NCI-H524 (cell line): ENCODE data around the gene CRB1.
"Not testable (repeated sequence)": the region's sequence is repeated elsewhere in the genome, so short reads cannot be mapped to it uniquely, and the experiment has no call there.

Experiments used
- DNase-seq, 2 experiments: peaks; one replicate each; lab custom pipeline; 2025; lab: John Stamatoyannopoulos, UW

The CRB1 gene

GRCh38 chr1:197399755-197400521 lies 131.9 kb downstream of the CRB1 start:
- peak in 1 of 2 experiments; percentile 43 for DNase-seq

GRCh38 chr1:197400522-197400902 lies 132.5 kb downstream of the CRB1 start:
- no peak for DNase-seq

- DNase-seq, result no peak
Measured at GRCh38 chr1:197402189-197402588, 134.1 kb downstream of the CRB1 start.

GRCh38 chr1:197404774-197405173 lies 136.7 kb downstream of the CRB1 start:
- DNase-seq, result not testable (repeated sequence)

GRCh38 chr1:197405614-197406013 lies 137.6 kb downstream of the CRB1 start:
- not testable (repeated sequence) for DNase-seq

- DNase-seq, result no peak
Measured at GRCh38 chr1:197413564-197413963, 145.5 kb downstream of the CRB1 start.

- DNase-seq, result no peak
Measured at GRCh38 chr1:197415221-197415620, 147.2 kb downstream of the CRB1 start.

- no peak for DNase-seq
Measured at GRCh38 chr1:197418693-197419092, 150.6 kb downstream of the CRB1 start.

- no peak for DNase-seq
Measured at GRCh38 chr1:197422993-197423392, 154.9 kb downstream of the CRB1 start.

GRCh38 chr1:197424380-197424779 lies 156.3 kb downstream of the CRB1 start:
- no peak for DNase-seq

- no peak for DNase-seq
Measured at GRCh38 chr1:197429372-197429771, 161.3 kb downstream of the CRB1 start.

GRCh38 chr1:197435224-197435623 lies 167.2 kb downstream of the CRB1 start:
- DNase-seq, result peak in 1 of 2 experiments; percentile 15

- DNase-seq, result no peak
Measured at GRCh38 chr1:197437601-197438000, 169.5 kb downstream of the CRB1 start.

GRCh38 chr1:197438010-197438790 lies 170.1 kb downstream of the CRB1 start:
- peak in 1 of 2 experiments; percentile 21 for DNase-seq

GRCh38 chr1:197439708-197440280 lies 171.7 kb downstream of the CRB1 start:
- DNase-seq, result no peak

GRCh38 chr1:197440715-197441114 lies 172.7 kb downstream of the CRB1 start:
- no peak for DNase-seq

- DNase-seq, result no peak
Measured at GRCh38 chr1:197441999-197442414, 174.0 kb downstream of the CRB1 start.

- DNase-seq, result no peak
Measured at GRCh38 chr1:197444755-197445154, 176.7 kb downstream of the CRB1 start.

- DNase-seq, result no peak
Measured at GRCh38 chr1:197448121-197448779, 180.2 kb downstream of the CRB1 start.

- DNase-seq, result no peak
Measured at GRCh38 chr1:197451381-197451780, 183.3 kb downstream of the CRB1 start.

- no peak for DNase-seq
Measured at GRCh38 chr1:197453376-197454058, 185.5 kb downstream of the CRB1 start.

- DNase-seq, result no peak
Measured at GRCh38 chr1:197462539-197462938, 194.5 kb downstream of the CRB1 start.
